ENCODE results near the gene ILF3.

ILF3 gene

DNA sequence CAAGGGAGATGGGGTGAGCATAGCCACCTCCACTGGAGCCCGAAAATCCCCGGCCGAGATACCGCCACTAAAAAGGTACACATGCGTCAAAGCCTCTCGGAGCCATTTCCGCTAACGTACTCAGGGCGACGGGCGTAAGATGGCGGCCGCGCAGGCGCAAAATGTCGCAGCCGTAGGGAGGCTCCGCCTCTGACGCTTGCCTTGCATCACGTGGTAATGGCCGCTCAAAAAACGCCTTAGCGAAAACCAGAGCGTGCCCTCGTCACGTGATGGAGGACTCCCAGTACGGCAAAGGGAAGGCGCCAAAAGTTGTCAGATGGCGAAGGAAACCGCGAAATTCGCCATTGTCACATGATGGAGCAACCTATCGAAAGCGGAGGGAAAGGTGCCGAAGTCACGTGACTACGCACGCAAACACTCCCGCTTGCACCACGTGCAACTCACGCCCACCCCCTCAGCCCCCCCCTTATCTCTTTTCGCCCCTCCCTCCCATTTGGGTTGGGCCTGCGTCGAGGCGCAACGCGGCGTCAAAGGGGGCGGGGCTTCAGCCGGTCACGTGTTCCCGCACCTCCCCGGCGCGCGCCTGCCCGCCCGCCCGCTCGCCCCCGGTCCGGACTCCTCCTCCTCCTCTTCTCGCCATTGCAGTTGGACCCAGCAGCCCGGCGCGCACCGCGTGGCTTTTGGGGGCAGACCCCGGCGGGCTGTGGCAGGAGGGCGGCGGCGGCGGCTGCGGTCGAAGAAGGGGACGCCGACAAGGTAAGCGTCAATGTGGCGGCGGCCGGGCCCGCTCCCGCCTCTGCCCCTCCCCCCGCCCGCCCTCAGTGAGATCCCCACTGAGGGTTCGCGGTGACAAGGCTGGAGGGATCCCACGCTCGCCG lies at the start of gene ILF3:
ILF3 (plus strand) TSS at position 615 of the 878 bp plus-strand sequence. CDS start 16,260 bp downstream, outside the sequence.
- DNase-seq = peak; percentile 100

DNA sequence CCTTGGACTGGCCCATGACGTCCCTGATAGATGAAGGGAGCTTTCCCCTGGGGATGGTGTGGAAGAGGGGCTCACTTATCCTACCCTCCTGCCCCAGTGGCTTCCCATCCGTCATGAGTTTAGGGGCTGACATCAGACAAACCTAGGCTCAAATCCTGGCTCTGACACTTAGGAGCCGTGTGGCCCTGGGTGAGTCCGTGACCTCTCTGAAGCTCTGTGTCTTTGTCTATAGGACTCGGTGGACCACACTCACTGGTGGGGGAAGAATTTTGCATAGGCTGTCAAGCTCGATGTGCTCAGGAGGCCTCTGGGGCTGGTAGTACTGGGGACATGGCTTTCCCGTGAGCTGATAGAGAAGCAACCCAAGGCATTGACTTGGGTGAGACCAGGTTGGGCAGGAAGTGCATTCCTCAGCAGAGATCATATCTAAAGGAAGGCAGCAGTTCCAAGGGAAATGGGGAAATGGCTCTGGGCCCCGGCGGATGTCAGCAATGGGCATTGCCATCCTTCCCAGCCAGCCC lies 49.6 kb upstream of the ILF3 start:
- DNase-seq = no peak

DNA sequence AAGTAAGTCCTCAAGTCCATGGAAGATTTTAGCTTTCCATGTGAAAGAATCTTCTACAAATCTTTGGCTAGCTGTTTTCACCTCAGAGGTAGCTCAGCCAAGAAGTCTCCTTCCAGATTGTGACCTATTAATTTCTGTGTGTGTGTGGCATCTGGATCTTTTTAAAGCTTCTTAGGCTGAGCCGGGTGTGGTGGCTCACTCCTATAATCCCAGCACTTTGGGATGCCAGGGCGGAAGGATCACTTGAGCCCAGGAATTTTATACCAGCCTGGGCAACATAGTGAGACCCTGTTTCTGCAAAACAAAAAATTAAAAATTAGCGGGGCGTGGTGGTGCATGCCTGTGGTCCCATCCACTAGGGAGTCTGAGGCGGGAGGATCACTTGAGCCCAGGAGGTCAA lies 42.2 kb upstream of the ILF3 start:
- no peak for DNase-seq

DNA sequence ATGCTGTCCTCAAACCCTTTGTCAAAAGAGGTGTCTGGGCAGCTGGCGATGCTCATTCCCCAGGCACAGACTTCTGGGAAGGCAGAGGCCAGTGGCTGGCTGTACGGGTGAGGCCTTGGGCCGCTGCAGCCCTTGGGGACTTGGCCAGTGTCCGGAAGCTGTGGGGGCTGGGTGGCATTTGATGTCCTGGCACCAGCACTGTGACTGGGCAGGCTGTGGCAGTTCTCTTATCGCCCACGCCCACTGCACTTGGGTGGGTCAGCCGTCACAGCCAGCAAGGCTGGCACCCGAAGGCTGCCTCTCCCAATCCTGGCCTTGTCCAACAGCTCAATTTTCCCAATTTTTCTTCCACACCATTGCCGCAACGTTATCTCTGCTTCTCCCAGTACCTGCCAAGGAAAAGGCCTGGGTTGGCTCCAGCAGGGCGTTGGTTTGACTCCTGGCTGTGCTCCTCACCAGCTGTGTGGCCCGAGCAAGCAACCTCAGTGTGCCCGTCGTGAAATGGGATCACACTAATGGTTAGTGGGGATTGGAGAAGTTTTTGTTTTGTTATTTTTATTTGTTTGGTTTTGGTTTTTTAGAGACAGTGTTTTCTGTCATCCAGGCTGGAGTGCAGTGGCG lies 41.5 kb upstream of the ILF3 start:
- DNase-seq = no peak

DNA sequence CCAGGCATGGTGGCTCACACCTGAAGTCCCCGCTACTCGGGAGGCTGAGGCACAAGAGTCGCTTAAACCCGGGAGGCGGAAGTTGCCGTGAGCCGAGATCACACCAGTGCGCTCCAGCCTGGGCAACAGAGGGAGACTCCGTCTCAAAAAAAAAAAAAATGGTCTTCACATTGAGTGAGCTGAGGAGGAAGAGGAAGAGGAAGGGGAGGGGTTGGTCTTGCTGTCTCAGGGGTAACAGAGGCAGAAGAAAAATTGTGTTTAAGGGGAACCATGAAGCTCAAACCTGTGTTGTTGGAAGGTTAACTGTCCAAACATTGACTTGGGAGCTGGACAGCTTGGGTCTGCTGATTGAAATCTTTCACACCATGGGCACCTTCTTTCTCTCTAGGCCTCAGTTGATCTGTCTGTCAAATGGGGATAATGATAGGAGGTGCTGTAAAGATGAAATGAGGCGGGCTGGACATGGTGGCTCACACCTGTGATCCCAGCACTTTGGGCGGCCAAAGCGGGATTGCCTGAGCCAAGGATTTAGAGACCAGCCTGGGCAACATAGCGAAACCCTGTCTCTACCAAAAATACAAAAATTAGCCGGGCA lies 38.6 kb upstream of the ILF3 start:
- DNase-seq = no peak

DNA sequence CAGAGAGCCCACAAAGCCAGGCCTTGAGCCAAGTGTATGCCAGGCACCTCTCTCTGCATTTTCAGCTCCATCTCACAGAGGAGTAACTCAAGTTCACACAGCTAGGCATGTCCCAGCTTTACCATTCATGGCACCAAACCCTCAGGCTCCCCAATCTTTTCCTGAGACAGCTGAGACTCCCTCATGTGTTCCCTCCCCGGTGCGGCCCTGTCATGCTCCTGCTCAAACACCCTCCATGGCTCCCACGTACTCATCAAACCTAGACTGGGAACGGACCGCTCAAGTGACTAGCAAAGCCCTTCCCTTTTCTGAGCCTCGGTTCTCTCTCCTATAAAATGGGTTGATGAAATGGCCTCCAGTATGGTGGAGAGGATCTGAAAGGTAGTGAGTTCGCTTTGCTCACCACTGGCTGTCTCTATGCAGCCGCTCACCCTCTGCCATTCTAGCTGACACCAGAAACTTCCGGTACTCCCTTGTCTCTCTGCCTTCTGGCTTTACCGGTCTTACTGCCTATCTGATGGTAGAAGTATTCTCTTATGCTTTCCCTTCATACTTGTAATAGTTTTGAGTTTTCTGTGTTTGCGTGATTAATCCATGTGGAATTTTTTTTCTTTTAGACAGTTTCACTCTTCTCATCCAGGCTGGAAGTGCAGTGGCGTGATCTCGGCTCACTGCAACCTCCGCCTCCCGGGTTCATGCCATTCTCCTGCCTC lies 36.6 kb upstream of the ILF3 start:
- no peak for DNase-seq

DNA sequence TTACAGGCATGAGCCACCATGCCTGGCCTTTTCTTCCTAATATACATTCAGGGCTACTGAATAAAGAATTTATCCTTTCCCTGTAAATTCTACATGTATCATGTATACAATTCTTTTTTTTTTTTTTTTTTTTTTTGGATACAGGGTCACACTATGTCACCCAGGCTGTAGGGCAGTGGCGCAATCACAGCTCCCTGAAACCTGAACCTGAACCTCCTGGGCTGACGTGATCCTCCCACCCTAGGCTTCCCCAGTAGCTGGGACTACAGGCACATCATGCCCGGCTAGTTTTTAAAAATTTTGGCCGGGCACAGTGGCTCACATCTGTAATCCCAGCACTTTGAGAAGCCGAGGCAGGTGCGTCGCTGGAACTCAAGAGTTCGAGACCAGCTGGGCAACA lies 35.3 kb upstream of the ILF3 start:
- no peak for DNase-seq

DNA sequence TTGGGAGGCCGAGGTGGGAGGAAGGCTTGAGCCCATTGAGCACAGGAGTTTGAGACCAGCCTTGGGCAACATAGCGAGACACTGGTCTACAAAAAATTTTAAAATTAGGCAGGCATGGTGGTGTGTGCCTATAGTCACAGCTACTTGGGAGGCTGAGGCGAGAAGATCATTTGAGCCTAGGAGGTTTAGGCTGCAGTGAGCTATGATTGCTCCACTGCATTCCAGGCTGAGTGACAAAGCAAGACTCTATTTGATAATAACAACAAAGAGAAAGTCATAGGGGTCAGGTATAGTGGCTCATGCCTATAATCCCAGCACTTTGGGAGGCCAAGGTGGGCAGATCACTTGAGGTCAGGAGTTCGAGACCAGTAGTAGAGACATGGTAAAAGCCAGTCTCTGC lies 33.4 kb upstream of the ILF3 start:
- DNase-seq = no peak

DNA sequence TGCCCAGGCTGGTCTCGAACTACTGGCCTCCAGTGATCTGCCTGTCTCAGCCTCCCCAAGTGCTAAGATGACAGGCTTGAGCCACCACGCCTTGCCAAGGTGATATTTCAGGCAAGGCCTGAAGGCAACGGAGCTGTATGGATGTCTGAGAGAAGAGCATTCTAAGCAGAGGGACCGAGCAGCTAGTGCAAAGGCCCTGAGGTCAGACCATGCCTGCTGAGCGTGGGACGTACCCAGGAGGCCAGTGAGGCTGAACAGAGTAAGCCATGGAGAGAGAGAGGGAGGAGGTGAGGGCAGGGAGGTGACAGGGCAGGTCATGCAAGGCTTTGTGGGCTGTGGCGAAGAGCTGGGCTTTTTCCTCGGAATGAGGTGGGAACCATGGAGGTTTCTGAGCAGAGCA lies 32.2 kb upstream of the ILF3 start:
- DNase-seq = no peak

DNA sequence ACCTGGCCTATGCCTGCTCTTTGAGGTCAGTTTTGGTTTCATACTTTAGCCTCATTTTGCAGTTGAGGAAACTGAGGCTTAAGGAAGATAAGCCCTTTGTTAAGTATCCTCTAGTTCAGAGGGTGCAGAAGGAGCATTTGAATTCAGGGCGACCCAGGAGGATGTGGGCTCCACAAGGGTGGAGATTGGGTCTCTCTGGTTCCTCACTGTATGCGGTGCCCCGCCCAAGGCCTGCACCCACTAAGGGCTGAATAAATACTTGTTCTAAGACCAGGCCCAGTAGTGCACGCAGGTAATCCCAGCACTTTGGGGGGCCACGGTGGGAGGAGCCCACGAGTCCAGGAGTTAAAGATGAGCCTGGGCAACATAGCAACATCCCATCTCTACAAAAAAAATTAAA lies 29.6 kb upstream of the ILF3 start:
- peak; percentile 26 for DNase-seq

DNA sequence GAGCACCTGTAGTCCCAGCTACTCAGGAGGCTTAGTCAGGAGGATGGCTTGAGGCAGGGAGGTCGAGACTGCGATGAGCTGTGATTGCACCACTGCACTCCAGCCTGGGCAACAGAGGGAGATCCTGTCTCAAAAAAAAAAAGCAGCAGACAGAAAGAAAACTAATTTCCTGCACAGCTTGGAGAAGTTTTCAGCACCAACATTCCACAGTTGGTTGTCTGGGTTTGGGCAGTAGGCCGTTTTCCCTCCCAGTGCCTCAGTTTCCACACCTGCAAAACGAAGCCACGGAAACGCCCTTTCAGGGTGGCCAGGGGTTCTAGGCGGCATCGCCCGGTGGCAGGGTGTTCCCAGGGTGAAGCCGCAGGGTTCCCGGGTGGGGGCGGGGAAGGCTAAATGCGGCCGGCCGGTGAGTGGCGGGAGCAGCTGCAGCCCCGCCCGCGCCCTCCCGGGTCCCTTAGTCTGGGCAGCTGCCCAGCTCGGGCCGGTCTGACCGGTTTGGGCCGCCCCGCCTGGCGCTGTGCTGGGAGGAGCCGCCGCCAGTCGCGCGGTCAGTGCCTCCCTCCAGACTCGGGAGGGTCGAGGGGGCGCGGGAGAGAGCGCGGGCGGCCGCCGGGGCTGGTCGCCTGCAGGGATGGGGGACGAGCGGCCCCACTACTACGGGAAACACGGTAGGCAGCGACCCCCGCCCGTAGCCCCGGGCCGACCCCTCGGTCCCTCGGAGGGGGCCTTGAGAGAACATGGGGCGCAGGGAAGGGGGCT lies 29.0 kb upstream of the ILF3 start, which contains the start of gene SLC44A2:
SLC44A2 (plus strand) TSS at position 551 of the 759 bp plus-strand sequence; CDS start at position 632, 81 bp downstream.
- no peak for DNase-seq

DNA sequence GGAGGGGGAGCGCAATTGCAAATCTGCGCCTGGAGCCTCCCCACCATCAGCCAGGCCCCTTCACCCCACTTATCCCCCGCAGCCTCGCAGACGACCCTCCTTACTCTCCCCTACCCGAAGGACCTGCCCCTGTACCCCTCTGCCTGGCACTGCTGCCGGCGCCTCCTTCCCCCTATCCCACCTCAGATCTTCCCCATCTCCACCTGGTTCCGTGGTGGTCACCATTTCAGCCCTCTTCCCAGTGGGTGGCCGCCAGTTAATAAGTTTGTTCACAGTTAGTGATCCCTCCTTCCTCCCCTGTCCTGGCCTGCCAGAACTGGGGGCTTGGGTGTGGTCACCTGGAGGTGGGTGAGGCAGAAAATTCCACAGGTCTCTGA lies 28.4 kb upstream of the ILF3 start:
- no peak for DNase-seq

DNA sequence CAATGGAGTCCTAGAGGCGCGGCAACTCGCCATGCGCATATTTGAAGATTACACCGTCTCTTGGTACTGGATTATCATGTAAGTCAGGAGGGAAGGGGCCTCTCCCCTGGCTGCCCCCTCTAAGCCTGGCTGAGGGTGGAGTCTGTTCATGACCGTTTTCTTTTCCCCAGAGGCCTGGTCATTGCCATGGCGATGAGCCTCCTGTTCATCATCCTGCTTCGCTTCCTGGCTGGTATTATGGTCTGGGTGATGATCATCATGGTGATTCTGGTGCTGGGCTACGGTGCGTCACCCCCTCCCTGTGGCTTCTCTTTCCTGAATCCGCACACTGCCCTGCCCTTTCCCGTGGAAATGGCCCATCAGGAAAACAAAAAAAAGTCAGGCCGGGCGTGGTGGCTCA lies 22.3 kb upstream of the ILF3 start:
- no peak for DNase-seq

DNA sequence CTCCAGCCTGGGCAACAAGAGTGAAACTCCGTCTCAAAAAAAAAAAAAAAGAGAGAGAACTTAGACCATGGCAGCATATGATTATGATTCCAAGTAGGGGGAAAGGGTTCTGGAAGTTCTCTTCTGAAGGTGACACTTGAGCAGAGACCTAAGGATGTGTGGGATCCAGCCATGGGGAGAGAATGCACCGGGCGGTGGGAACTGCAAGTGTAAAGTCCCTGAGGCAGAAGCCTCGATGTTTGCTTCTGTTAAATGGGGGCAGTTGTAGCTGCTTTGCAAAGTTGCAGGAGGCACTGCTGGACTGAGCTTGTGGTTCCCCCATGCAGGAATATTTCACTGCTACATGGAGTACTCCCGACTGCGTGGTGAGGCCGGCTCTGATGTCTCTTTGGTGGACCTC lies 19.7 kb upstream of the ILF3 start:
- DNase-seq = no peak

DNA sequence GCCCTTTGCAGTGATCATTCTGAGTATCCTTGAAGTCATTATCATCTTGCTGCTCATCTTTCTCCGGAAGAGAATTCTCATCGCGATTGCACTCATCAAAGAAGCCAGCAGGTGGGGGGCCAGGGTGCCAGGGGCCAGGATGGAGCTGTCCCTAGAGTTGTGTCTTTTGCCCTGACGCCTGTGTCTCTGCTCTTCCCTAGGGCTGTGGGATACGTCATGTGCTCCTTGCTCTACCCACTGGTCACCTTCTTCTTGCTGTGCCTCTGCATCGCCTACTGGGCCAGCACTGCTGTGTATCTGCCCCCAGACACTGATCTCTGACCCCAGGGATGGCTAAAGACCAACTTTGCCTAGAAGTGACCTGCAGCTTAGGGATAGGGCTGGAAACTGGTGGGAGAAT lies 19.2 kb upstream of the ILF3 start:
- no peak for DNase-seq

DNA sequence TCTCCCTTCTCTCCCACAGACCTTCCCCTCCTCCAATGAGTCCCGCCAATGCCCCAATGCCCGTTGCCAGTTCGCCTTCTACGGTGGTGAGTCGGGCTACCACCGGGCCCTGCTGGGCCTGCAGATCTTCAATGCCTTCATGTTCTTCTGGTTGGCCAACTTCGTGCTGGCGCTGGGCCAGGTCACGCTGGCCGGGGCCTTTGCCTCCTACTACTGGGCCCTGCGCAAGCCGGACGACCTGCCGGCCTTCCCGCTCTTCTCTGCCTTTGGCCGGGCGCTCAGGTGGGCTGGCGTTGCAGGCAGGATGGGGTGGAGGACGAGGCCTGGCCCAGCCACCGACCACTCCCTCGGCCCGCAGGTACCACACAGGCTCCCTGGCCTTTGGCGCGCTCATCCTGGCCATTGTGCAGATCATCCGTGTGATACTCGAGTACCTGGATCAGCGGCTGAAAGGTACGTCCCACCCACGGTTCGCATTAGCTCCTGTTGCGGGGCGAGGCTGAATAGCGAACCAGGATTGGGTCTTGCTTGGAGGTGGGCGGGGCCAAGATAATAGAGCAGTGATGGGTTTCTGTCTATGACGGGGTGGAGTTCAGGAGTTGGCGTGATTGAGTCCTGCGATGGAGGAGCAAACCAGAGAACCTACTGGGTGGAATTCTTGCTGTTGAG lies 17.7 kb upstream of the ILF3 start:
- no peak for DNase-seq

DNA sequence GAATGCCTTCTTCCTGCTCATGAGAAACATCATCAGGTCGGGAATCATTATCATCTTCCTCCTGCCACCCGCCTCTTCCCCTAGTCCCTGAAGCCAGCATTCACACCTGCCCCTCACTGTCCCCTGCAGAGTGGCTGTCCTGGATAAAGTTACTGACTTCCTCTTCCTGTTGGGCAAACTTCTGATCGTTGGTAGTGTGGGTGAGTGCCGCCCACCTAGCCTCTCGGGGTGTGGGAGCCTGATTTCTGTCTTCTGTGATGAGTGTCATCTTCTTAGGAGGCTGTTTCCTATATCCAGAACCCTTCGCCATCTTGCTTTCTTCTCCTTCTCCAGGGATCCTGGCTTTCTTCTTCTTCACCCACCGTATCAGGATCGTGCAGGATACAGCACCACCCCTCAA lies 16.3 kb upstream of the ILF3 start:
- DNase-seq = no peak

DNA sequence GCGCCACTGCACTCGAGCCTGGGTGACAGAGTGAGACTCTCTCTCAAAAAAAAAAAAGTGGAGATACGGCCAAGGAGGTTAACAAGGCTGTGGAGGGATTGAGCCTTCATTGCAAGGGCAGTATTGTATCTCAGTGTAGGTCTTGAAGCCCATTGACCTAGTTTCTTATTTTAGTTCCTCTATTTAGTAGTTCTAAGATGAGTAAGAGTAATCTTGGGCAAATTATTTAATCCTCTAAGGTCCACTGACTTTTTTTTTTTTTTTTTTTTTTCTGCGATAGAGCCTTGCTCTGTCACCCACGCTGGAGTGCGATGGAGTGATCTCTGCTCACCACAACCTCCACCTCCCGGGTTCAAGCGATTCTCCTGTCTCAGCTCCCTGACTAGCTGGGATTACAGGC lies 14.3 kb upstream of the ILF3 start:
- DNase-seq = no peak

DNA sequence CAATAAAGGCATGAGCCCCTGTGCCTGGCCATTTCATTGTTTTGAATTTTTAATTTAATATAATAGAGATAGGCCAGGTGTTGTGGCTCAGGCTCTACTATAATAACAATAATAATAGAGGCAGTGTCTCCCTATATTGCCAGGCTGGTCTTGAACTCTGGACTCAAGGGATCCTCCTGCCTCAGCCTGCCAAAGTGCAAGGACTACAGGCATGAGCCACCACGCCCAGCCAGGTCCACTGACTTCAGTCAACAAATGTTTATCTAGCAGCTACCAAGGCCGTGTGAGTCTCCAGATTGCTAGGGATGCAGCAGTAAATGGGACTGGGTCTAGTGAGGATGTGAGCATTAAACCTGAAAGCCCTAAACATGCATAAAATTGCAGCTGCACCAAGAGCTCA lies 13.8 kb upstream of the ILF3 start:
- no peak for DNase-seq

DNA sequence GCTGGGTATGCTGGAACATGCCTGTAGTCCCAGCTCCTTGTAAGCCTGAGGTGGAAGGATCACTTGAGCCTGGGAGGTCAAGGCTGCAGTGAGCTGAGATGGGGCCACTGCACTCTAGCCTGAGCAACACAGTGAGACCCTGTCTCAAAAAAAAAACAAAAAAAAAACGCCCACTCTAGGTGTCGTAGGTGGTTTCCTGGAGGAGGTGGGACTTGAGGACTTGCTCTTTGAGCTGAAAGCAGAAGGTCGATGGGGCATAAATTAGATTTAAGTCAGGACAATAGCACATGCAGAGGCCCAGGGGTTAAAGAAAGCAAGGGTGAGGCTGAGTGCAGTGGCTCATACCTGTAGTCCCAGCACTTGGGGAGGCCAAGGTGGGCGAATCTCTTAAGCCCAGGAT lies 12.9 kb upstream of the ILF3 start:
- DNase-seq = no peak

DNA sequence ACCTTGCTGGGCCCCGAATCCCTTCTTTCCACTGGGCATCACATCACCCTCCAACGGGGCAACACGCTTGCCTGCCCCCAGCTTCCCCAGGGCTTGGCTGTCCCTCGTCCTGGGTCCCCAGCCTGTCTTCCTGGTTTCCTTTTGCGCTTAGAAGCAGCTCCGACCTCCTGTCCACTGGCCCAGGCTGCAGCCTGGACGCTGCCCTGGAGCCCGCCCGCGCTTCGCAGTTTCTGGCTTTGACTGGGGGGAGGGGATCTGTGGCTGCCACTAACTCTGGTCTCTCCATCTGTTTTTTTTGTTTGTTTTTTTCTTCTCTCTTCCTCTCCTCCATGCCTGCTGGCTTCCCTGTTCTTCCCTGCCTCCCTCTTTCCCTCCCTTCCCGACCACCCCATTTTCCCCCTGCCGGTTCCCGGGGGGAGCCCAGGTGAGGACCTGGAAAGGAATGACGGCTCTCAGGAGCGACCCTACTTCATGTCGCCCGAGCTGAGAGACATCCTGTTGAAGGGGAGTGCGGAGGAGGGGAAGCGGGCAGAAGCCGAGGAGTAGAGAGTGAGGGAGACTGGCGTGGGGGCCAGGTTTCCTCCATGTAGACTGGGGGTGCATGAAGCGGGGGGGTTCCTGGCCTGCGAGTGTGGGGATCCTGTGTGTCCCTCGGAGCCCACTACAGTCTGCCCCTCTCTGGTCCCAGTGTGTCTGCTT lies 11.5 kb upstream of the ILF3 start:
- DNase-seq = no peak

Data from CD4-positive, alpha-beta T cell treated with Interleukin-21 for 1 hour (primary cell).